ENCODE results near the gene DNAJC15.

DNAJC15 gene

GRCh38 chr13:43128504-43128961, 105.1 kb downstream of the DNAJC15 start:
- peaks cover 0 to 9% of the 10 kb centered on the region in 2 donors for H3K27me3 ChIP-seq (ENCODE audit: control insufficient read depth in 1 of 2, insufficient read depth in 2 of 2, low read length in 2 of 2)
- peaks cover 0 to 6% of the 10 kb centered on the region in 2 donors for H3K4me1 ChIP-seq (ENCODE audit: control insufficient read depth in 1 of 2, insufficient read depth in 2 of 2, low read length in 2 of 2)
- no peaks in the 10 kb centered on the region for H3K36me3 ChIP-seq (ENCODE audit: control insufficient read depth in 1 of 2, insufficient read depth in 2 of 2, low read length in 2 of 2)
- no peaks in the 10 kb centered on the region for H3K9me3 ChIP-seq (ENCODE audit: control insufficient read depth in 1 of 2, low read length in 2 of 2)
- H3K9ac ChIP-seq (ENCODE audit: low read depth in 1 of 2, low read length in 2 of 2): no peak overlapping the region
- H3K4me3 ChIP-seq (ENCODE audit: low read depth in 1 of 2, low read length in 2 of 2): no peak overlapping the region
- H3K27ac ChIP-seq (ENCODE audit: low read depth, low read length): no peak overlapping the region

DNA sequence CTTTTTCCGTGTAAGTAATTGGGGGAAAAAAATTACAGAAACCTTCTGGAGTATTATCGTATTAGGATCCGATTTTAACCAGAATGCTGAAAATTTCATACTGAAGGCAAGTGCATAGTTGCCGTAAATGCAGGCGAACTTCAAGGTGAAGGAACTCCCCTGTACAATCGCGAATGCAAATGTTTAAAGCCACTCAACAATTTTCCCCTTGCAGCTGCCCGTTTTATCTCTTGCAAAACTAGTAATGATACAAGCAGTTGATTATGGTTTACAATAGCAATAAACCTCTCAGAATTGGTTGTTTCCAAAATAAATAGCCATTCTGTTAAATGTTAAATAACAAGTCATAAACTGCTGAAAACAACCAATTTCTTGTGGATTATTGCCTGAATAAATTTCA, 105.7 kb downstream of the DNAJC15 start:
- H3K9me3 ChIP-seq (ENCODE audit: control insufficient read depth in 1 of 2, low read length in 2 of 2): no peaks in the 10 kb centered on the region
- H3K27ac ChIP-seq (ENCODE audit: low read depth, low read length): no peak overlapping the region
- H3K4me3 ChIP-seq (ENCODE audit: low read depth in 1 of 2, low read length in 2 of 2): no peak overlapping the region
- no peaks in the 10 kb centered on the region for H3K36me3 ChIP-seq (ENCODE audit: control insufficient read depth in 1 of 2, insufficient read depth in 2 of 2, low read length in 2 of 2)
- H3K27me3 ChIP-seq (ENCODE audit: control insufficient read depth in 1 of 2, insufficient read depth in 2 of 2, low read length in 2 of 2): peaks cover 3 to 9% of the 10 kb centered on the region in 2 donors
- H3K4me1 ChIP-seq (ENCODE audit: control insufficient read depth in 1 of 2, insufficient read depth in 2 of 2, low read length in 2 of 2): peaks cover 0 to 6% of the 10 kb centered on the region in 2 donors
- no peak overlapping the region for H3K9ac ChIP-seq (ENCODE audit: low read depth in 1 of 2, low read length in 2 of 2)

GRCh38 chr13:43129511-43130110, 106.2 kb downstream of the DNAJC15 start:
- H3K4me1 ChIP-seq (ENCODE audit: control insufficient read depth in 1 of 2, insufficient read depth in 2 of 2, low read length in 2 of 2): peaks cover 0 to 6% of the 10 kb centered on the region in 2 donors
- no peaks in the 10 kb centered on the region for H3K9me3 ChIP-seq (ENCODE audit: control insufficient read depth in 1 of 2, low read length in 2 of 2)
- H3K4me3 ChIP-seq (ENCODE audit: low read depth in 1 of 2, low read length in 2 of 2): no peak overlapping the region
- H3K27me3 ChIP-seq (ENCODE audit: control insufficient read depth in 1 of 2, insufficient read depth in 2 of 2, low read length in 2 of 2): peaks cover 3 to 9% of the 10 kb centered on the region in 2 donors
- no peak overlapping the region for H3K9ac ChIP-seq (ENCODE audit: low read depth in 1 of 2, low read length in 2 of 2)
- H3K27ac ChIP-seq (ENCODE audit: low read depth, low read length): no peak overlapping the region
- no peaks in the 10 kb centered on the region for H3K36me3 ChIP-seq (ENCODE audit: control insufficient read depth in 1 of 2, insufficient read depth in 2 of 2, low read length in 2 of 2)

- Histone ChIP-seq H3K27ac (ENCODE audit: low read depth, low read length) (no peak overlapping the region), H3K9me3 (ENCODE audit: control insufficient read depth in 1 of 2, low read length in 2 of 2) (no peaks in the 10 kb centered on the region), H3K4me3 (ENCODE audit: low read depth in 1 of 2, low read length in 2 of 2) (no peak overlapping the region), H3K4me1 (ENCODE audit: control insufficient read depth in 1 of 2, insufficient read depth in 2 of 2, low read length in 2 of 2) (peaks cover 0 to 6% of the 10 kb centered on the region in 2 donors), H3K36me3 (ENCODE audit: control insufficient read depth in 1 of 2, insufficient read depth in 2 of 2, low read length in 2 of 2) (no peaks in the 10 kb centered on the region), H3K27me3 (ENCODE audit: control insufficient read depth in 1 of 2, insufficient read depth in 2 of 2, low read length in 2 of 2) (peaks cover 3 to 9% of the 10 kb centered on the region in 2 donors), H3K9ac (ENCODE audit: low read depth in 1 of 2, low read length in 2 of 2) (no peak overlapping the region)
Observed at GRCh38 chr13:43132257-43132656, 108.9 kb downstream of the DNAJC15 start.

- H3K4me3 ChIP-seq (ENCODE audit: low read depth in 1 of 2, low read length in 2 of 2): no peak overlapping the region
Observed at GRCh38 chr13:43132911-43133310, 109.5 kb downstream of the DNAJC15 start.

DNA sequence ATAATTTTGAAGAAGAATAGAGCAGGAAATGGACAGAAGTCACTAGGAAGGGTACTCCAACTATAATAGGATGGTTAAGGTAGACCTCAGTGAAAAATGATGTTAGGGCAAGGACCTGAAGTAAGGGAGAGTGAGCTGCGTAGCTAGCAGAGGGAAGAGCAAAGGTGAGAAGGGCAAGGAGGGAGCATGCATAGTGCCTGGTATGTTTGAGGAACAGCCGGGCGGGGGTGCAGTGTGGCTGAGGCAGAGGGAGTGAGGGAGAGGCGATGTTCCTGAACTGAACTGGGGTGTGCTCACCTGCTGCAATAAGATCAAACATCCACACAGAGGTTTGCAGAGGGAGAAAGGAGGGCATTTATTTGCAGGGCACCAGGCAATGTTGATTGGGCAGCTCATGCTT, 110.4 kb downstream of the DNAJC15 start:
- Histone ChIP-seq H3K27ac (ENCODE audit: low read depth, low read length) (no peak overlapping the region), H3K9ac (ENCODE audit: low read depth in 1 of 2, low read length in 2 of 2) (no peak overlapping the region), H3K4me1 (ENCODE audit: control insufficient read depth in 1 of 2, insufficient read depth in 2 of 2, low read length in 2 of 2) (peaks cover 0 to 5% of the 10 kb centered on the region in 2 donors)

More at GRCh38 chr13:43132911-43133310, 109.5 kb downstream of the DNAJC15 start:
- peaks cover 3 to 9% of the 10 kb centered on the region in 2 donors for H3K27me3 ChIP-seq (ENCODE audit: control insufficient read depth in 1 of 2, insufficient read depth in 2 of 2, low read length in 2 of 2)
- H3K9me3 ChIP-seq (ENCODE audit: control insufficient read depth in 1 of 2, low read length in 2 of 2): no peaks in the 10 kb centered on the region
- no peaks in the 10 kb centered on the region for H3K36me3 ChIP-seq (ENCODE audit: control insufficient read depth in 1 of 2, insufficient read depth in 2 of 2, low read length in 2 of 2)
- no peak overlapping the region for H3K9ac ChIP-seq (ENCODE audit: low read depth in 1 of 2, low read length in 2 of 2)
- H3K27ac ChIP-seq (ENCODE audit: low read depth, low read length): no peak overlapping the region
- H3K4me1 ChIP-seq (ENCODE audit: control insufficient read depth in 1 of 2, insufficient read depth in 2 of 2, low read length in 2 of 2): peaks cover 0 to 6% of the 10 kb centered on the region in 2 donors

DNA sequence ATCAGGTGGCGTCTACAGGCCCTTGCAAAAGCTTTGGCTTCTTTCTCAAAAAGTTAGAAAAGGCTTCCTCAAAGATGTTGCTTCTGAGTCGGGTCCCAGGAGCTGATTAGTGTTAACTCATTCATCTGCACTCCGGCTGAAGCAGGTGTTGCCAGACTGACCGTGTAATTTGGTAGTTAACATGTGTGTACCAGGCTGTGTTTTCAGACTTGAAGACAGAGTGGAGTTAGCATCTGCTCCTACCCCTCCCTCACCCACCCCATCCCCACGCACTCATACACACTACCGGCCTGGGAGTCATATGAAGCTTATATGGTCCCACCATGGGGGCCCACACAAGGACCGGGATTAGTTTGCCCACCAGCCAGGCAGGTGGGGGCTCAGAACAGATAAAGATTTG, 111.5 kb downstream of the DNAJC15 start:
- Histone ChIP-seq H3K4me3 (ENCODE audit: low read depth in 1 of 2, low read length in 2 of 2) (no peak overlapping the region), H3K27ac (ENCODE audit: low read depth, low read length) (no peak overlapping the region), H3K9me3 (ENCODE audit: control insufficient read depth in 1 of 2, low read length in 2 of 2) (no peaks in the 10 kb centered on the region), H3K9ac (ENCODE audit: low read depth in 1 of 2, low read length in 2 of 2) (no peak overlapping the region), H3K27me3 (ENCODE audit: control insufficient read depth in 1 of 2, insufficient read depth in 2 of 2, low read length in 2 of 2) (peaks cover 0 to 3% of the 10 kb centered on the region in 2 donors), H3K4me1 (ENCODE audit: control insufficient read depth in 1 of 2, insufficient read depth in 2 of 2, low read length in 2 of 2) (no peaks in the 10 kb centered on the region), H3K36me3 (ENCODE audit: control insufficient read depth in 1 of 2, insufficient read depth in 2 of 2, low read length in 2 of 2) (no peaks in the 10 kb centered on the region)

More for the DNA sequence above, 110.4 kb downstream of the DNAJC15 start:
- peaks cover 3 to 9% of the 10 kb centered on the region in 2 donors for H3K27me3 ChIP-seq (ENCODE audit: control insufficient read depth in 1 of 2, insufficient read depth in 2 of 2, low read length in 2 of 2)
- no peaks in the 10 kb centered on the region for H3K9me3 ChIP-seq (ENCODE audit: control insufficient read depth in 1 of 2, low read length in 2 of 2)
- H3K36me3 ChIP-seq (ENCODE audit: control insufficient read depth in 1 of 2, insufficient read depth in 2 of 2, low read length in 2 of 2): no peaks in the 10 kb centered on the region
- no peak overlapping the region for H3K4me3 ChIP-seq (ENCODE audit: low read depth in 1 of 2, low read length in 2 of 2)

DNA sequence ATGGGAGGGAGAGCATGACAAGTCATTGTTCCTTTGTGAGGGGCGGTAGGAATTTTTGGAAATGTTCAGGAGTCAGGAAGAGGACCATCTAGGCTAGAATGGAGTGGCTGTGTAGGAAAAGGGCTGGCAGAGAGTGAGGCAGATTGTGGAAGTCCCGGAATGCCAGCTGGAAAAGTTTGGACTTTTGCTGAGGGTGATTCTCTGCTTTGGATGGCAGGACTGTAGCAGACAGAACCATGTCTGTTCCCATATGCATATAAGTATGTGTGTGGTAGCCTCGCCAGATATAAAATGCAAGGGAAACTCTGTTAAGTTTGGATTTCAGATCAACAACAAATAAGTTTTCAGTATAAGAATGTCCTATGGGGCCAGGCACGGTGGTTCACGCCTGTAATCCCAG, 112.1 kb downstream of the DNAJC15 start:
- Histone ChIP-seq H3K36me3 (ENCODE audit: control insufficient read depth in 1 of 2, insufficient read depth in 2 of 2, low read length in 2 of 2) (no peaks in the 10 kb centered on the region), H3K27ac (ENCODE audit: low read depth, low read length) (no peak overlapping the region), H3K4me1 (ENCODE audit: control insufficient read depth in 1 of 2, insufficient read depth in 2 of 2, low read length in 2 of 2) (no peaks in the 10 kb centered on the region), H3K4me3 (ENCODE audit: low read depth in 1 of 2, low read length in 2 of 2) (no peak overlapping the region), H3K9ac (ENCODE audit: low read depth in 1 of 2, low read length in 2 of 2) (no peak overlapping the region), H3K9me3 (ENCODE audit: control insufficient read depth in 1 of 2, low read length in 2 of 2) (no peaks in the 10 kb centered on the region), H3K27me3 (ENCODE audit: control insufficient read depth in 1 of 2, insufficient read depth in 2 of 2, low read length in 2 of 2) (peaks cover 0 to 3% of the 10 kb centered on the region in 2 donors)

GRCh38 chr13:43136920-43137575, 113.7 kb downstream of the DNAJC15 start:
- no peak overlapping the region for H3K4me3 ChIP-seq (ENCODE audit: low read depth in 1 of 2, low read length in 2 of 2)

DNA sequence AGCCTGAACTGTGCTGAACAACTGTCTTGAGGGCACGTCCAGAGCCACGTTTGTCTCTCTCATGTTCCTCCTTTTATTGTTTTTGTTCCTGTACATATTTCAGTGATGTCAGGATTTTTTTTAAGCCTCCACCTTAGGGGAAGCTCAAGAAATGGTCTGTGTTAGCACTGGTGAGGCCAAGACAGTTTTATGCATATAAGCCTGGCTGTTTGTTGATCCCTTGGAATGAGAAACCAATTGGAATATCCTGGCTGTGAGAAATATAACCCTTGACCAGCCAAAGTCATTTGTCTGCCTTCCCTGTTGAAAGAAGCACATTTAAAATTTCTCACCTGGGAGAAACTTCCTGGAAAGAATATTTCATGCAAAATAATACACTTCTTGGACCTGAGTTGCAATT, 115.8 kb downstream of the DNAJC15 start:
- Histone ChIP-seq H3K9me3 (ENCODE audit: control insufficient read depth in 1 of 2, low read length in 2 of 2) (no peaks in the 10 kb centered on the region), H3K36me3 (ENCODE audit: control insufficient read depth in 1 of 2, insufficient read depth in 2 of 2, low read length in 2 of 2) (no peaks in the 10 kb centered on the region), H3K9ac (ENCODE audit: low read depth in 1 of 2, low read length in 2 of 2) (no peak overlapping the region), H3K27me3 (ENCODE audit: control insufficient read depth in 1 of 2, insufficient read depth in 2 of 2, low read length in 2 of 2) (no peaks in the 10 kb centered on the region), H3K4me3 (ENCODE audit: low read depth in 1 of 2, low read length in 2 of 2) (no peak overlapping the region), H3K27ac (ENCODE audit: low read depth, low read length) (no peak overlapping the region), H3K4me1 (ENCODE audit: control insufficient read depth in 1 of 2, insufficient read depth in 2 of 2, low read length in 2 of 2) (no peaks in the 10 kb centered on the region)

More at GRCh38 chr13:43136920-43137575, 113.7 kb downstream of the DNAJC15 start:
- peaks cover 0 to 3% of the 10 kb centered on the region in 2 donors for H3K27me3 ChIP-seq (ENCODE audit: control insufficient read depth in 1 of 2, insufficient read depth in 2 of 2, low read length in 2 of 2)
- H3K27ac ChIP-seq (ENCODE audit: low read depth, low read length): no peak overlapping the region
- H3K4me1 ChIP-seq (ENCODE audit: control insufficient read depth in 1 of 2, insufficient read depth in 2 of 2, low read length in 2 of 2): no peaks in the 10 kb centered on the region
- no peaks in the 10 kb centered on the region for H3K36me3 ChIP-seq (ENCODE audit: control insufficient read depth in 1 of 2, insufficient read depth in 2 of 2, low read length in 2 of 2)
- H3K9me3 ChIP-seq (ENCODE audit: control insufficient read depth in 1 of 2, low read length in 2 of 2): no peaks in the 10 kb centered on the region
- no peak overlapping the region for H3K9ac ChIP-seq (ENCODE audit: low read depth in 1 of 2, low read length in 2 of 2)

All from duodenal mucosa (tissue), 2 donors.